ENCODE data around the gene ARSB.
"Not testable (repeated sequence)": the region's sequence is repeated elsewhere in the genome, so short reads cannot be mapped to it uniquely, and the experiment has no call there.

ARSB gene

DNA sequence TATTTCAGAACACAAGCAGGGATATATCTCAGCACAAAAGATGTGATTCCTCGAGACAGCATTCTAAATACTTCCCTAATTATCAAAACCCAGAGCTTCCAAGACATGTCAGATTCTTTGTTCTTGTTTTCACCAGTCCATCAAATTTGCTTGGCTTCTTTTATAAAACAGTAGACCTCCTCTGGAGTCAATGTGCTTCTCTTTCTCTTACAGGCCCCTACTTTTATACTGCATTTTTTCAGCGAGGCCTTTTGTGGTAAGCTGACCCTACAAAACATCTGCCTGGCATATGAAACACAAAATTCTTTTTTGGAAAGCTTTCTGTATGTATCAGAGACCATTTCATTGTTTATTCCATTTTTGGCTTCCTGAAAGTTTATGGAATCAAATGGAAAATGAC is 81.8 kb downstream of the ARSB start:
- no peak for DNase-seq (ENCODE audit: low spot score)

GRCh38 chr5:78899922-78900362 is 85.2 kb downstream of the ARSB start:
- peak; percentile 38 for DNase-seq (ENCODE audit: low spot score)

DNA sequence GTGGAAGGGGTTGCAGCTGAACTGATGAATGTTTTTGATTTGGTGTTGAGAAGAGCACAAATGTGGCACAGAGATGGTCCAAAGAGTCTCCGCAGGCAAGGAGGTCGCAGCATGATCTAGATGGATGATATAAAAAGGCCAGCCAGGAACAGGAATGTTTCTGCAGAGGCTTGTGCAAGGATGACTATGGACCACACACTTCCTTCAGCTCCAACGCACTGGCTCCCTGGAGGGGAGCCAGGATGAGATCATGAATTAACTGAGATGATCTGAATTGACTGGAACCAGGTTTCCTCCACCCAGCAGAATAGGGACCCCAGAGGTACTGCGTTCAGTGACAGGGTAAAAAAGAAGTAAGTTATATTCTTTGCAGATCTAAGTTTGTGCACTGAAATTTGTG is 89.0 kb downstream of the ARSB start:
- DNase-seq (ENCODE audit: low spot score) = peak; percentile 56

DNA sequence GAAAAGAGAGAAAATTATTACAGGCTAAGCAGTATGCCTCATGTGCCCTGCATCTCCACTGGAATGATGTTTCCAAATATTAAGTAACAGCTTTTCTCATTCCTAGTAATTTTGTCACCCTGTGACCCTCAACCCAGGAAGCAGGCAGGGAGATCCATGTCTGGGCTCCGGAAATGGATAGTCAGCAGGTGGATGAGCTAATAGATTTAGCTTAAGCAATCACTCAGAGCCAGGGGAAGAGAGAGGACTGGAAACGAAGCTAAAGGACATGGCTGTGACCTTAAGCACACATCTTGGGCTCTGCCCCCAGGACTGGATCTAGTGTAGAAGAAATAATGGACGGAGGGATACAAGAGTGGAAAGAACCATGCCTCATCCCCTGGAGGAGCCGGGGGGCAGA is 89.5 kb downstream of the ARSB start:
- no peak for DNase-seq (ENCODE audit: low spot score)

GRCh38 chr5:78893940-78894677 is 91.0 kb downstream of the ARSB start:
- no peak for DNase-seq (ENCODE audit: low spot score)

DNA sequence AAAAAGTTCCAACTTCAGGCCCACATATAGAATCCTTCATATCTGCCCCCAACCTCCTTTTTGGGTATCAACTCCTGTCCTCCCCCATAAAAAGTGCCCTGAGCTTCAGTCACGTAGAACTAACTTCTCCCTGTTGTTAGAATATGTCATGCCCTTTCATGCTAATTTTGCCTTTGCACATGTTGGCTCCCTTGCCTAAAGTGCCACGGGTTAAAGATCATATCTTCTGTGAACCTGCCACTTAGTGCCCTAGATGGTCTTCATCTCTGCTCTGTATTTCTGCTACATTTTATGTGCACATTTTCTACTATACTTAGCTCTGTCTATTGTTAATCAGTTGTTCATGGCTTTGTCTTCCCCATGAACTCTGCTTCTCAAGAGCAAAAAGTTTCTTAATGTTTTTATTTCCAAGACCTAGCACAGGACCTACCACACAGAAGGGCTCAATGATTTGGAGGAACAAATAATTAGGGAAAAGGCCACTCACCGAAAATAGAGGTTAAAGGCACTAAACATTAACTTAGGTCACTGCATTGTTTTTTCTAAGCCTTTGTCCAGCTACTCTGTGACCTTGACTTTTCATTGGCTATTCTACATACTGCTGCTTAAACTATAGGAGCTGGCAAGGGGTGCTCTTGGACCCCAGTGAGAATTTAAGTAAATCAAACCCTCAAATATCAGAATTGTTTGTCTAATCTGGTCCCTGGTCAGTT is 94.3 kb downstream of the ARSB start:
- no peak for DNase-seq (ENCODE audit: low spot score)

DNA sequence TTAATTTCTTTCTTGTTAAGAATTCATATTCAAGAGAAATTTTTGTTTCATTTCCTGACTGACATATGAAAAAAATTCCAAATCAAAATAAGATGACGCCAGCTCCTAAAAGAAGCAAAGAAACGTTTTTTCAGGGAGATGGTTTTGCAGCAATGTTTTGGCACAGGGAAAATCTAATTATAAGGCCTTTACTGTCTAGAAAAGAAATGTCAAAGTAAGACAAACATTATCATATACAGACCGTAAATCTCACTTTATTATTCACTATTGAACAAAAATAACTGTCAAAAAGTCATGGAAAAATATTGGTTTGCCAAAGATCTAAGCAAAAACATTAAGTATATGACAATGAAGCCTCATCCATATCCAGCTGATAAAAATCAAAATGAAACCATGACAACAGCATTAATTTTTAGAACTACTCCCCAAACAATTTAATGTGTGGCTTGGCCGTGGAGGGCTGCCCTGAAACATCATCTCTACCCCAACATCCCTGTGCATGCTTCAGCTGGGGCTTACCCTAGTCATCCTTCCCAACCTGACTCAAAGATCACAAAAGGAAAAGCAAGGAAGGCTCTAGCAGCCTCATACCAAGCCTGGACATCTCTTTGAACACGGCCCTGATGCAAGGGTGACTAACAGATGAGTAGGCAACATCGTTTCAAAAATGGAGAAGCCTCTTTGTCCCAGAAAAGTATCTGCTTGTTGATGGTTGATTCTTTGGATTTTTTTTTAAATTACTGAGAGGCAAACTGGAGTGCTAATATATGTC is 95.6 kb downstream of the ARSB start:
- DNase-seq (ENCODE audit: low spot score) = peak; percentile 79

DNA sequence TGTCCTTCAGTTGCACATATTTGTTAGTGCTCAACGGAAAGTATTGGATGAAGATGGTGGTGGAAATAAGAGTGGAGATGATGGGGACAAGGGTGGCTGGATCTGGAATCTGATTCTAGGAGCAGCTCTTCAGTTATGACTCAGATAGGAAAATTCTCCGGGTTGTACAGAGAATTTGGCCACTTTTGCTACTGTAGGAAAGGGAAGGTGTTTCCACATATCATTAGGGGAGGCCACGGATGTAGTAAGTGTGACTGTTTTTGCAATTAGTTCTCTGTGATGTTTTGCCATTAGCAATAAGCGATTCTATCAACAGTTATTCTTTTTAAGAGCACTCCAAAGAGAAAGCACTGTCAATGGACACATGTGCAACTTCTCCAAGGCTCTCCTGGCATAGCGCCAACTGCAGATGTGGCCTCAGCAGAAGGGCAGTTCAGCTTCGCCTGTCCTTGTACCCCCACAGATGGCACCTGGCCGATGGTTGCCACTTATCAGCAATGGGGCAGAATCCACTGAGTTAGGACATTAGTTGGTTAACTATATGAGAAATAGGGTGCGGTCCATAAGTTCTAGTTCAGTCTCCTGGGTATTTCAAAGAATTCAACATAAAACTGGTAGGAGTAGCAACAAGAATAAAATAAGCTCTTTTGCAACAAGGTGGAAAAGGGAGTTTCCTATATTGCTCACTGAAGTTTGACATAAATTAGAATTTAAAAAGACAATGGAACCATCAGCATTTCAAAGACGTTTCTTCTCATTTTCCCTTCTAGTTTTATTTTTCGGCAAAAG is 96.3 kb downstream of the ARSB start:
- DNase-seq (ENCODE audit: low spot score) = no peak

DNA sequence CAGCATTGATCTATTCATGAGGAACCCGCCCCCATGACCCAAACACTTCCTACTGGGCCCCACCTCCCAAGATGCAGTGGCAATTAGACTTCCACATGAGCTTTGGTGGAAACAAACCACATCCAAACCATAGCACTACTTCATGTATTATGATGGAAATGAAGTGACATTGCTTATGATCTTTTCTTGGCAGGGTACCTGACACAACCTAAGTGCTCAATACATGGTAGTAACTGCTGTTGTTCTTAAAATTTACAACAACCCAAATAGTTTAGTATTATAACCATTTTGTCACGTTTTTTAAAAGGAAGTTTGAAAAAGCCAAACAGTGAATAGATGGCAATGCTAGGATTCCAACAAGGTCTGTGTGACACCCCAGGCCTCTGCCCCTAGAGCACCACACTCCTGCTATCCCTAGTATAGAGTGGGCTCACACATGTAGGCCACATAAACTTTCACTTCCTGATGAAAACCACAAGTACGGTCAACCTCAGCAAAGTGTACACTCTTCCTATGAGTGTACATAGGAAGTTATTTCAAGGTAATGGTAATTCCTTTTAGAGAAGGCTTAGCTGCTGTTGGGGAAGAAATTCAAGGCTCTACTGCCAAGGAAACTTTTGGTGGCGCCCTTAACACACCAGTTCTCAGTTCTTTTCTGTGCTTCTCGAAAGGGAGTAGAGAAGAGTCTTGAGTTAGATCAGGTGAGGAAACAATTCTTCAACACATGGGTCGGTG is 97.6 kb downstream of the ARSB start:
- DNase-seq (ENCODE audit: low spot score) = no peak

DNA sequence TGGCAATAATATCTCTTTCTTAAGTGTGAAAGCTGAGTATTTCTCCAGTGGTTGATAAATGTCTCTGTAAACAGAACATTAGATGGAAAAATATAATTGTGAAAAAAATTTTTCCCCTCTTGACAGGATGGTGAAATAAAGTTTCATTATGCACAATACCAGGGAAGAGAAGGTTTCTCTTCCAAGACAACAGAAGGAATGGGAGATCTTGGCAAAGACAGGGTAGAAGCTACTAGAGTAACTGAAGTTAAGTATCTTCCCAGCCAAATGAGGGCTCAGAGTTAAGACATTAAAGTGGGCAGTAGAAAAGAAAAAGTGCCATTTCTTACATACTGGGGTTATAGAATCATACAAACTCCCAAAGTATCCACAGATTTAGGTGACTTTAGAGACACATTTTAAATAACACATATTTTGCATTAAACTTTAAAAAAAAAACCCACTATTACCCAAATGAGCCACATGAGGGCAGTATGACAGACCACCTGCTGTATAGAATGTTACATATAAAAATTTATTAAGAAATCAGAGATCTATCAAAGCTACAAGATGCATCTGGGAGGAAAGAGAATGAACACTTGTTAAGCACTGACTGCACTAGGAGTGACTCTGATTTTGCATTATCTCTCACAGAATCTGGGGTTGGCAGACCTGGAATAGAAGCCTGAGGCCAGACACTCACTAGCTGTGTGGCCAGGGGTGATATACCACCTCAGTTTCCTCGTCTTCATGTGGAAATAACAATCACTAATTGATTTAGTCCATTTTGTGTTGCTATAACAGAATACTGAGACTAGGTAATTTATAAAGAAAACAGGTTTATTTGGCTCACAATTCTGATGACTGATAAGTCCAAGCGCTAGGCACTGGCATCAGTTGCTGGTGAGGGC is 98.5 kb downstream of the ARSB start:
- DNase-seq (ENCODE audit: low spot score) = no peak

GRCh38 chr5:78881884-78882283 is 103.2 kb downstream of the ARSB start:
- no peak for DNase-seq (ENCODE audit: low spot score)

- no peak for DNase-seq (ENCODE audit: low spot score)
Measured at GRCh38 chr5:78879516-78879915, 105.6 kb downstream of the ARSB start.

GRCh38 chr5:78866076-78866475 is 119.0 kb downstream of the ARSB start:
- DNase-seq (ENCODE audit: low spot score) = not testable (repeated sequence)

DNA sequence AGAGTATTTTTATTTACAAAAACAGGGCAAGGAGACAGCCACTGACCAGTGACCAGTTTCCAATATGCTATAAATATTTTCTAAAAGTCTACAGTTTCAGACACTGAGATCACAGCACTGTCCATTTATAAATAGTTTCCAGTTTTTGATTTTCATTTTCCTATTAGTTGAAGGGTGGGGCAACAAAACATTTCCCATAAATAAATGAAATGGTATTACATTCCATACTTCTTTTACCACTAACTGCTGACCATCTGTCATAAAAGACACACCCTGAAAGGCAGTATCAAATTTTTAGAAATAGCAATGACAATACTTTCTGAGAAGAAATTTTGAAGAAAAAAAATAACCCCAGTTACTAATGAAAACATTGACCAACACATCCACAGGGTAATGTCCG is 126.7 kb downstream of the ARSB start:
- DNase-seq (ENCODE audit: low spot score) = no peak

- no peak for DNase-seq (ENCODE audit: low spot score)
Measured at GRCh38 chr5:78855026-78855425, 130.1 kb downstream of the ARSB start.

DNA sequence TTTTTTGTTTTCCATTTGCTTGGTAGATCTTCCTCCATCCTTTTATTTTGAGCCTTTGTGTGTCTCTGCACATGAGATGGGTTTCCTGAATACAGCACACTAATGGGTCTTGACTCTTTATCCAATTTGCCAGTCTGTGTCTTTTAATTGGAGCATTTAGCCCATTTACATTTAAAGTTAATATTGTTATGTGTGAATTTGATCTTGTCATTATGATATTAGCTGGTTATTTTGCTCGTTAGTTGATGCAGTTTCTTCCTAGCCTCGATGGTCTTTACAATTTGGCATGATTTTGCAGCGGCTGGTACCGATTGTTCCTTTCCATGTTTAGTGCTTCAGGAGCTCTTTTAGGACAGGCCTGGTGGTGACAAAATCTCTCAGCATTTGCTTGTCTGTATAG is 133.2 kb downstream of the ARSB start:
- not testable (repeated sequence) for DNase-seq (ENCODE audit: low spot score)

DNA sequence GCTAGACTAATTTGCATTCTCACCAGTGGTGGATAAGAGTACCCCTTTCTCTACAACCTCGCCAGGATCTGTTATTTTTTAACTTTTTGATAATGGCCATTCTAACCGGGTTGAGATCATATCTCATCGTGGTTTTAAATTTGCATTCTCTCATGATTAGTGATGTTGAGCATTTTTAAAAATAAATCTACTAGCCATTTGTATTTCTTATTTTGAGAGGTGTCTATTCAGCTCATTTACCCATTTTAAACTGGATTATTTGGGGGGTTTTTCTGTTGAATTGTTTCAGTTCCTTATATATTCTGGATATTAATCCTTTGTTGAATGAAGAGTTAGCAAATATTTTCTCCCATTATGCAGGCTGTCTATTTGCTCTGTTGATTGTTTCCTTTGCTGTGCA is 139.6 kb downstream of the ARSB start:
- no peak for DNase-seq (ENCODE audit: low spot score)

DNA sequence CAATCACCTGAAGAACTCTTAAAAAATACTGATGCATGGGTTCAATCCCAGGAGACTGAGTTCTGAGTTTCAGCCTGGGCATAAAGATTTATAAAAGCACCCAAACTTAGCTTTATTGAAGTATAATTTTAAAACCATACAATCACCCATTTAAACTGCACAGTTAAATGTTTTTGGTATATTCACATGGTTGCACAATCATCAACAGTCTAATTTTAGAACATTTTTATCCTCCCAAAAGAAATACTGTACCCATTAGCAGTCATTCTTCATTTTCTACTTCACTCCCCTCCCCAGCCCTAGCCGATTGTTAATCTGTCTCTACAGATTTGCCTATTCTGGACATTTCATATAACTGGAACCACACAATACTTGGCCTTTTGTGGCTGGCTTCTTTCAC is 141.7 kb downstream of the ARSB start:
- no peak for DNase-seq (ENCODE audit: low spot score)

DNA sequence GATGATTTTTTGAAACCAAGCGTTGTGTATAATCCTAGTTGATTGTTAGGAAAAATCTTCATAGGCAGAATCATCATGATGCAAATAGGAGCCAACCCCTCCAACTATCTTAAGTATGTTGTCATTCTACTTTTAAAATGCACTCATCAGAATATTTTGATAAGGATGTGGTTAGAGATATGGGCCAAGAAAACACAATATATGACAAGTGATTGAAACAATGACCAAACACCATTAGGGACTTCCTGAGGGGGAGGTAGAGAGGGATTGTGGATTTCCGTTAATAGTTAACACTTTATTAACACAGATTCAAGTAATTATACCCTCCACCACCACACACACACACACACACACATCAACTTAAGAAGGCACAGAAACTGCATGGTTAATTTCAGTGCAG is 143.3 kb downstream of the ARSB start:
- no peak for DNase-seq (ENCODE audit: low spot score)

- no peak for DNase-seq (ENCODE audit: low spot score)
Measured at GRCh38 chr5:78838753-78839152, 146.4 kb downstream of the ARSB start.
